Thyroid gland (tissue), 4 donors: ENCODE measurements around the gene HYI.

ENCODE experiments used
- CTCF ChIP-seq, 6 experiments: fragments of 200-600 bp in 3 of 6; fragments of 450-650 bp in 3 of 6; sonication (generic) in 3 of 6; IDR thresholded peaks; one replicate each; pipeline ENCODE4 v1.5.1; 2016 to 2019; ENCODE audit warnings: antibody characterized with exemption in 6 of 6, mild to moderate bottlenecking in 2 of 6, inconsistent platforms in 1 of 6, moderate library complexity in 1 of 6
- POLR2A ChIP-seq, 2 donors: fragments of 450-650 bp; IDR thresholded peaks; one replicate each; pipeline ENCODE4 v1.6.1; 2017; ENCODE audit warnings: antibody characterized with exemption in 2 of 2, mild to moderate bottlenecking in 2 of 2, moderate library complexity in 1 of 2

DNA sequence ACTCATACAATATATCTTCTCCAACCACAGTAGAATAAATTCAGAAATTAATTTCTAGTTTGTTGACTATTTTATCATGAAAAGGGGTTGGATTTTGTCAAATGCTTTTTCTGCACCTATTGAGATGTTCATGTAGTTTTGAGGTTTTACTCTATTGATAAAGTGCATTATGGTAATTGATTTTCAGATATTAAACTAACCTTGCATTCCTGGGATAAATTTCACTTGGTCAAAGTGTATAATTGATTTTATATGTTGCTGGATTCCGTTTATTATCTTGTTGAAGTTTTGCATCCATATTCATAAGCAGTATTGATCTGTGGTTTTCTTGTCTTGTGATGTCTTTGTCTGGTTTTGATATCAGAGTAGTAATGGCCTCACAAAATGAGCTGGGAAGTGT lies 34.4 kb upstream of the HYI start:
- TF ChIP-seq POLR2A (IDR thresholded peaks at IDR 0.05) (no peak), CTCF (IDR thresholded peaks at IDR 0.05) (no peak)
